Endothelial cell of umbilical vein (primary cell): ENCODE results near the gene SLC9A2.

Experiments
- CTCF ChIP-seq, 2 donors: IDR thresholded peaks; 1 replicate in 1 of 2; 2 replicates in 1 of 2; pipeline ENCODE4 v1.5.1; 2011; ENCODE audit warnings: low read length in 2 of 2, mild to moderate bottlenecking in 2 of 2, moderate library complexity in 2 of 2, control low read depth in 1 of 2, inconsistent platforms in 1 of 2, low read depth in 1 of 2; ENCODE audit not compliant: insufficient read depth in 1 of 2; ENCODE audit errors: extremely low read depth in 1 of 2
- EZH2 ChIP-seq: IDR thresholded peaks from 2 replicates; pipeline ENCODE4 v1.6.1; 2012; ENCODE audit warnings: borderline replicate concordance, low read depth, mild to moderate bottlenecking, moderate library complexity, low read length, inconsistent platforms; ENCODE audit not compliant: severe bottlenecking
- POLR2A ChIP-seq: IDR thresholded peaks from 2 replicates; pipeline ENCODE4 v1.6.1; 2012; ENCODE audit warnings: low read depth, mild to moderate bottlenecking, control low read depth, low read length

- TF ChIP-seq CTCF (IDR thresholded peaks at IDR 0.05; ENCODE audit: extremely low read depth in 1 of 2, insufficient read depth in 1 of 2, low read depth in 1 of 2, low read length in 2 of 2) (no peak), EZH2 (no peak), POLR2A (no peak)
Measured at GRCh38 chr2:102603904-102604303, 15.4 kb upstream of the SLC9A2 start.
